ENCODE results near the gene EPB41.

DNA sequence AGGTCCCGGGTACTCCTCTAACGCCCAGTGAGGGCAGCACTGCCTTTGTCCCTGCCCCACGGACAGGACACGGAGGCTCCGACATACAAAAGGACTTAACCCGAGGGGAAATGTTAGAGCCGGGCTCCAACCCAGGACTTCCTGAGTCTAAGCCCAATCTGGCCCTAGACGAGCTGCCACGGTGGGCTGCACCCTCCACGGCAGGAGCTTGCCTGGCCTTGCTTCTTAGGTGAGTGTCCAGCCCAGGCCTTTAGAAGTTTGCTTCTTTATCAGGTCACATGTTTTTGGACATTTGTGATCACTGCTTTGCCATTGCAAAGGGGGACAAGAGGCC lies 220.3 kb downstream of the EPB41 start:
- TF ChIP-seq, protein P1, sequence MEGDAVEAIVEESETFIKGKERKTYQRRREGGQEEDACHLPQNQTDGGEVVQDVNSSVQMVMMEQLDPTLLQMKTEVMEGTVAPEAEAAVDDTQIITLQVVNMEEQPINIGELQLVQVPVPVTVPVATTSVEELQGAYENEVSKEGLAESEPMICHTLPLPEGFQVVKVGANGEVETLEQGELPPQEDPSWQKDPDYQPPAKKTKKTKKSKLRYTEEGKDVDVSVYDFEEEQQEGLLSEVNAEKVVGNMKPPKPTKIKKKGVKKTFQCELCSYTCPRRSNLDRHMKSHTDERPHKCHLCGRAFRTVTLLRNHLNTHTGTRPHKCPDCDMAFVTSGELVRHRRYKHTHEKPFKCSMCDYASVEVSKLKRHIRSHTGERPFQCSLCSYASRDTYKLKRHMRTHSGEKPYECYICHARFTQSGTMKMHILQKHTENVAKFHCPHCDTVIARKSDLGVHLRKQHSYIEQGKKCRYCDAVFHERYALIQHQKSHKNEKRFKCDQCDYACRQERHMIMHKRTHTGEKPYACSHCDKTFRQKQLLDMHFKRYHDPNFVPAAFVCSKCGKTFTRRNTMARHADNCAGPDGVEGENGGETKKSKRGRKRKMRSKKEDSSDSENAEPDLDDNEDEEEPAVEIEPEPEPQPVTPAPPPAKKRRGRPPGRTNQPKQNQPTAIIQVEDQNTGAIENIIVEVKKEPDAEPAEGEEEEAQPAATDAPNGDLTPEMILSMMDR (IDR thresholded peaks at IDR 0.05) = no peak
- TF ChIP-seq POLR2A (IDR thresholded peaks at IDR 0.05) = no peak

Data from esophagus squamous epithelium (tissue), 4 donors.